IMR-90 (cell line): ENCODE data around the gene LMAN2L. TPM values are rescaled to one million over a fixed set of nuclear protein-coding genes. Genes with fewer than 3 reads are reported as not detected.

ENCODE experiments used
- ATAC-seq: fragments of 200-7000 bp; cut with Tn5 transposase; 2 replicates; pipeline ENCODE4 v1.9.1; 2020; ENCODE audit warnings: low read depth, mild to moderate bottlenecking, moderate library complexity
- BruUV-seq: library from RNA; stranded (reverse); fragments of 400-500 nt; replicated peaks from 2 replicates; lab custom pipeline; 2021; lab: Mats Ljungman, UMichigan
- CTCF ChIA-PET: fragments of 300-600 bp; formaldehyde crosslinking; extraction: SDS; loops from one replicate; lab custom pipeline; 2021; ENCODE audit warnings: antibody characterized with exemption; lab: Yijun Ruan, JAX
- POLR2A ChIA-PET: fragments of 300-600 bp; sonication (Branson Sonifier 250); formaldehyde crosslinking; loops from one replicate; lab custom pipeline; 2022; ENCODE audit warnings: antibody characterized with exemption; ENCODE audit not compliant: unreplicated experiment; lab: Charles Lee
- DNase-seq: peaks from one replicate; pipeline ENCODE4 v3.0.0; 2013
- H2AFZ ChIP-seq: replicated peaks from 2 replicates; pipeline ENCODE3; 2013; ENCODE audit warnings: low read length, mild to moderate bottlenecking; ENCODE audit not compliant: poor library complexity
- H2AK5ac ChIP-seq: 2 replicates; pipeline ENCODE4 v1.6.1; 2013; ENCODE audit warnings: low read depth, low read length, inconsistent platforms
- H2AK9ac ChIP-seq: replicated peaks from 2 replicates; pipeline ENCODE3; 2013; ENCODE audit warnings: mild to moderate bottlenecking, low read depth, low read length, moderate library complexity; ENCODE audit not compliant: poor library complexity
- H2BK120ac ChIP-seq: 2 replicates; pipeline ENCODE4 v1.6.1; 2013; ENCODE audit warnings: low read depth, low read length, inconsistent platforms
- H2BK15ac ChIP-seq: 3 replicates; pipeline ENCODE4 v1.6.1; 2013; ENCODE audit warnings: low read depth, low read length, inconsistent platforms
- H2BK20ac ChIP-seq: 2 replicates; pipeline ENCODE4 v1.6.1; 2013; ENCODE audit warnings: low read depth, mild to moderate bottlenecking, inconsistent platforms, low read length, moderate library complexity
- H2BK5ac ChIP-seq: 2 replicates; pipeline ENCODE4 v1.6.1; 2013; ENCODE audit warnings: mild to moderate bottlenecking, low read depth, low read length, inconsistent platforms; ENCODE audit not compliant: poor library complexity, severe bottlenecking
- H3K14ac ChIP-seq: replicated peaks from 2 replicates; pipeline ENCODE4 v1.6.1; 2013; ENCODE audit warnings: low read depth, low read length, inconsistent platforms
- H3K18ac ChIP-seq: 2 replicates; pipeline ENCODE4 v1.6.1; 2013; ENCODE audit warnings: low read depth, low read length, control low read depth
- H3K23ac ChIP-seq: 2 replicates; pipeline ENCODE4 v1.6.1; 2013; ENCODE audit warnings: low read depth, low read length, inconsistent platforms
- H3K27ac ChIP-seq: 2 replicates; pipeline ENCODE4 v1.5.1; 2013; ENCODE audit warnings: mild to moderate bottlenecking, control low read depth, low read length; ENCODE audit not compliant: insufficient read depth
- H3K27me3 ChIP-seq: 2 replicates; pipeline ENCODE4 v1.6.1; 2013; ENCODE audit warnings: low read length; ENCODE audit not compliant: control insufficient read depth, insufficient read depth
- H3K36me3 ChIP-seq: 2 replicates; pipeline ENCODE4 v1.6.1; 2013; ENCODE audit warnings: low read length, mixed read lengths; ENCODE audit not compliant: control insufficient read depth, insufficient read depth
- H3K4ac ChIP-seq: 2 replicates; pipeline ENCODE4 v1.6.1; 2013; ENCODE audit warnings: low read depth, low read length, inconsistent platforms
- H3K4me1 ChIP-seq: 2 replicates; pipeline ENCODE4 v1.6.1; 2013; ENCODE audit warnings: low read length, mixed read lengths; ENCODE audit not compliant: control insufficient read depth, insufficient read depth
- H3K4me2 ChIP-seq: 2 replicates; pipeline ENCODE4 v1.6.1; 2013; ENCODE audit warnings: low read depth, mild to moderate bottlenecking, control low read depth, low read length, moderate library complexity
- H3K4me3 ChIP-seq: 2 replicates; pipeline ENCODE4 v1.5.1; 2013; ENCODE audit warnings: low read depth, mild to moderate bottlenecking, control low read depth, low read length, moderate library complexity; ENCODE audit not compliant: insufficient read depth
- H3K56ac ChIP-seq: 2 replicates; pipeline ENCODE4 v1.6.1; 2013; ENCODE audit warnings: low read length, inconsistent platforms; ENCODE audit not compliant: insufficient read depth; ENCODE audit errors: extremely low read depth
- H3K79me1 ChIP-seq, 2 experiments: 2 replicates each; pipeline ENCODE4 v1.6.1; 2013; ENCODE audit warnings: low read length in 2 of 2, inconsistent platforms in 1 of 2, low read depth in 1 of 2
- H3K9ac ChIP-seq: 2 replicates; pipeline ENCODE4 v1.6.1; 2013; ENCODE audit warnings: low read depth, low read length, control low read depth
- H3K9me1 ChIP-seq: 2 replicates; pipeline ENCODE4 v1.6.1; 2013; ENCODE audit warnings: low read length, inconsistent platforms; ENCODE audit not compliant: insufficient read depth
- H3K9me3 ChIP-seq: 2 replicates; pipeline ENCODE4 v1.6.1; 2013; ENCODE audit warnings: low read length; ENCODE audit not compliant: control insufficient read depth, insufficient read depth
- H4K20me1 ChIP-seq: 2 replicates; pipeline ENCODE4 v1.6.1; 2013; ENCODE audit warnings: low read length, inconsistent platforms; ENCODE audit not compliant: insufficient read depth
- H4K5ac ChIP-seq: 2 replicates; pipeline ENCODE4 v1.6.1; 2013; ENCODE audit warnings: mild to moderate bottlenecking, low read depth, low read length, control low read depth
- H4K8ac ChIP-seq, 2 experiments: 2 replicates each; pipeline ENCODE4 v1.6.1; 2013; ENCODE audit warnings: low read depth in 2 of 2, low read length in 2 of 2, control low read depth in 1 of 2, inconsistent platforms in 1 of 2
- H4K91ac ChIP-seq: 2 replicates; pipeline ENCODE4 v1.6.1; 2013; ENCODE audit warnings: low read depth, low read length, inconsistent platforms; ENCODE audit not compliant: insufficient read depth
- MAZ ChIP-seq: IDR thresholded peaks from 2 replicates; pipeline ENCODE4 v1.6.1; 2012; ENCODE audit warnings: low read depth, mild to moderate bottlenecking, low read length, improper control_type of control experiment, moderate library complexity, borderline replicate concordance
- NFE2L2 ChIP-seq: fragments of 150-350 bp; IDR thresholded peaks from 2 replicates; pipeline ENCODE4 v1.6.1; 2016; ENCODE audit warnings: low read depth, mild to moderate bottlenecking, low read length
- POLR2A ChIP-seq: IDR thresholded peaks from 2 replicates; pipeline ENCODE4 v1.6.1; 2012; ENCODE audit warnings: mild to moderate bottlenecking, low read depth, low read length
- USF2 ChIP-seq: fragments of 150-350 bp; IDR thresholded peaks from 2 replicates; pipeline ENCODE4 v1.6.1; 2017; ENCODE audit warnings: mild to moderate bottlenecking, antibody characterized with exemption, low read length, low read depth
- WGBS, 2 experiments: methylation state at CpG; one replicate each; pipeline versions ENCODE4 v1.1.5 to v1.1.7; 2013; ENCODE audit warnings: missing lambda C conversion rate in 2 of 2; ENCODE audit not compliant: insufficient read length in 1 of 2; ENCODE audit errors: extremely low coverage in 2 of 2; 5-methylcytosine and 5-hydroxymethylcytosine counted together
- dilution Hi-C: fragments of 300-500 bp; cut with HindIII; formaldehyde crosslinking; loops from one replicate; pipeline ENCODE4 v1.14.3; 2018; ENCODE audit warnings: low sequenced_read_pairs; ENCODE audit not compliant: unreplicated experiment
- in situ Hi-C: fragments of 300-500 bp; cut with MboI; formaldehyde crosslinking; loops from 3 replicates; pipeline ENCODE4 v1.14.3; 2019; ENCODE audit warnings: low sequenced_read_pairs, inconsistent platforms, mixed read lengths
- intact Hi-C: fragments of 100-400 bp; cut with micrococcal nuclease; formaldehyde crosslinking; loops from 2 replicates; pipeline ENCODE4 v1.10.0; 2022
- polyA plus RNA-seq, 3 experiments: library from polyadenylated mRNA; depleted of rRNA; stranded (reverse); fragments of >200 nt; gene quantifications; 2 replicates each; pipeline ENCODE4 v1.2.3, GENCODE V29; 2012; ENCODE audit warnings: low replicate concordance in 1 of 3
- total RNA-seq: library from RNA; depleted of rRNA; stranded (reverse); fragments of >200 nt; gene quantifications from 2 replicates; pipeline ENCODE4 v1.2.3, GENCODE V29; 2012

The LMAN2L gene
- total and polyA plus RNA-seq, 2 of the 4 experiments (the other 2 are of a cell fraction) = 22.5 to 22.9 TPM

GRCh38 chr2:96710985-96711384 lies 28.9 kb downstream of the LMAN2L start:
- peaks cover 0 to 5% of the 10 kb centered on the region in 2 experiments; a peak in 1 of 4 replicates for H3K79me1 ChIP-seq
- no peaks in the 10 kb centered on the region; the same call in 1 of the 2 replicates for H3K4me1 ChIP-seq
- no peaks in the 10 kb centered on the region for H4K20me1 ChIP-seq
- peaks cover 45% of the 10 kb centered on the region for H3K36me3 ChIP-seq
- ChIA-PET CTCF (no interaction called here), POLR2A (no interaction called here)
- BruUV-seq = no TSS peak
- no peak overlapping the region for H3K4ac ChIP-seq
- no peak overlapping the region for H3K9ac ChIP-seq
- H2BK15ac ChIP-seq = no peak overlapping the region
- 86% methylated on average over 1 of the region's 3 CpGs; no CpG with 5 or more reads in 1 of the 2 experiments for WGBS, 2 experiments
- dilution Hi-C loops = no loop called here
- no peak overlapping the region for H4K91ac ChIP-seq
- no peaks in the 10 kb centered on the region for H3K9me3 ChIP-seq
- H3K4me3 ChIP-seq = no peak overlapping the region
- no peak for TF ChIP-seq MAZ
- TF ChIP-seq POLR2A = no peak
- TF ChIP-seq NFE2L2 = no peak
- no peak for TF ChIP-seq USF2
- H2AFZ ChIP-seq = no peak overlapping the region
- no peak overlapping the region for H4K5ac ChIP-seq
- no peak overlapping the region for H2BK20ac ChIP-seq
- no peak overlapping the region for H4K8ac ChIP-seq
- no peak overlapping the region for H2BK120ac ChIP-seq
- 0 out of 2 replicates have a peak, but pooled peaks cover 3% of the 10 kb centered on the region for H3K9me1 ChIP-seq
- no peak overlapping the region for H3K14ac ChIP-seq
- H3K56ac ChIP-seq = no peak overlapping the region
- ATAC-seq = no peak
- intact Hi-C loops = no loop called here
- no peak overlapping the region for H3K27ac ChIP-seq
- H2AK5ac ChIP-seq = no peak overlapping the region
- H2AK9ac ChIP-seq = no peak overlapping the region
- no peak overlapping the region for H3K23ac ChIP-seq
- H3K4me2 ChIP-seq = no peak overlapping the region
- no peak for DNase-seq
- H3K27me3 ChIP-seq = no peaks in the 10 kb centered on the region
- no peak overlapping the region for H2BK5ac ChIP-seq
- no peak overlapping the region for H3K18ac ChIP-seq
- in situ Hi-C loops = no loop called here
